Activated T-cell treated with anti-CD3 and anti-CD28 coated beads, Interleukin-2, amount 50 U/mL, for 4 hours (primary cell): ENCODE measurements around the gene ISL2. TPM values are rescaled to one million over a fixed set of nuclear protein-coding genes. Genes with fewer than 3 reads are reported as not detected.
A peak's percentile ranks its signal among the peaks of the same experiment; 100 is the strongest.

Source experiments
- ATAC-seq, 2 donors: fragments of 200-7000 bp; cut with Tn5 transposase; one replicate each; pipeline ENCODE4 v1.10.0; 2021
- DNase-seq: peaks from one replicate; pipeline ENCODE4 v3.0.0-alpha.2; 2020
- H3K27me3 Mint-ChIP-seq: one replicate; pipeline ENCODE4 v1.8.0; 2021; ENCODE audit warnings: low read depth, mixed read lengths
- H3K36me3 Mint-ChIP-seq: one replicate; pipeline ENCODE4 v1.8.0; 2022; ENCODE audit warnings: mixed read lengths; ENCODE audit not compliant: insufficient read depth
- H3K4me1 Mint-ChIP-seq: one replicate; pipeline ENCODE4 v1.8.0; 2021; ENCODE audit warnings: low read depth, mixed read lengths
- H3K4me3 Mint-ChIP-seq: one replicate; pipeline ENCODE4 v1.8.0; 2021; ENCODE audit warnings: mild to moderate bottlenecking, moderate library complexity, mixed read lengths
- H3K9me3 Mint-ChIP-seq: one replicate; pipeline ENCODE4 v1.8.0; 2021; ENCODE audit warnings: mixed read lengths
- total RNA-seq, 3 donors: library from RNA; stranded (reverse); gene quantifications; one replicate each; pipeline ENCODE4 v1.2.1, GENCODE V29; 2021

Gene ISL2
- total RNA-seq, 3 donors from 2014 or later, result 0.11 TPM; not detected in 2

- peaks cover 76% of the 10 kb centered on the region for H3K27me3 Mint-ChIP-seq
- no peak for ATAC-seq
- no peaks in the 10 kb centered on the region for H3K9me3 Mint-ChIP-seq
- no peak for DNase-seq
- peak overlapping the region; percentile 6 for H3K4me3 Mint-ChIP-seq
- peaks cover 32% of the 10 kb centered on the region for H3K4me1 Mint-ChIP-seq
- no peaks in the 10 kb centered on the region for H3K36me3 Mint-ChIP-seq
These were observed 1.9 kb upstream of the ISL2 start for GRCh38 chr15:76334438-76335306.

- H3K4me3 Mint-ChIP-seq, result peak overlapping the region; percentile 77
- H3K27me3 Mint-ChIP-seq, result peaks cover 78% of the 10 kb centered on the region
- ATAC-seq (no peak), DNase-seq (no peak)
- no peaks in the 10 kb centered on the region for H3K9me3 Mint-ChIP-seq
- H3K4me1 Mint-ChIP-seq, result peaks cover 40% of the 10 kb centered on the region
- H3K36me3 Mint-ChIP-seq, result no peaks in the 10 kb centered on the region
These were observed 993 bp upstream of the ISL2 start for GRCh38 chr15:76335307-76336253.

GRCh38 chr15:76337059-76337695, 604 bp downstream of the ISL2 start:
- Mint-ChIP-seq H3K36me3 (no peaks in the 10 kb centered on the region), H3K4me3 (peak overlapping the region; percentile 77), H3K4me1 (peaks cover 53% of the 10 kb centered on the region), H3K9me3 (no peaks in the 10 kb centered on the region), H3K27me3 (peaks cover 88% of the 10 kb centered on the region)
- no peak for DNase-seq
- no peak for ATAC-seq

GRCh38 chr15:76337696-76338485, 1.3 kb downstream of the ISL2 start:
- ATAC-seq (peak; percentile 13), DNase-seq (no peak)
- Mint-ChIP-seq H3K9me3 (no peaks in the 10 kb centered on the region), H3K27me3 (peaks cover 85% of the 10 kb centered on the region), H3K36me3 (no peaks in the 10 kb centered on the region), H3K4me3 (peak overlapping the region; percentile 77), H3K4me1 (peaks cover 54% of the 10 kb centered on the region)

- no peak for DNase-seq
- Mint-ChIP-seq H3K4me3 (peak overlapping the region; percentile 2), H3K4me1 (peaks cover 57% of the 10 kb centered on the region), H3K27me3 (peaks cover 84% of the 10 kb centered on the region), H3K9me3 (no peaks in the 10 kb centered on the region), H3K36me3 (no peaks in the 10 kb centered on the region)
- no peak for ATAC-seq
These were observed 2.1 kb downstream of the ISL2 start for GRCh38 chr15:76338486-76339304.

GRCh38 chr15:76339305-76340197, 3.0 kb downstream of the ISL2 start:
- H3K36me3 Mint-ChIP-seq, result no peaks in the 10 kb centered on the region
- DNase-seq (no peak), ATAC-seq (peak; percentile 3 to 11)
- H3K4me3 Mint-ChIP-seq, result peak overlapping the region; percentile 82
- H3K27me3 Mint-ChIP-seq, result peaks cover 84% of the 10 kb centered on the region
- peaks cover 57% of the 10 kb centered on the region for H3K4me1 Mint-ChIP-seq
- H3K9me3 Mint-ChIP-seq, result no peaks in the 10 kb centered on the region

GRCh38 chr15:76340198-76340802, 3.7 kb downstream of the ISL2 start:
- Mint-ChIP-seq H3K4me1 (peaks cover 56% of the 10 kb centered on the region), H3K36me3 (no peaks in the 10 kb centered on the region), H3K4me3 (peak overlapping the region; percentile 82), H3K27me3 (peaks cover 84% of the 10 kb centered on the region), H3K9me3 (no peaks in the 10 kb centered on the region)
- ATAC-seq (peak; percentile 18 to 25), DNase-seq (no peak)

GRCh38 chr15:76340803-76341365, 4.3 kb downstream of the ISL2 start:
- H3K27me3 Mint-ChIP-seq, result peaks cover 84% of the 10 kb centered on the region
- peaks cover 55% of the 10 kb centered on the region for H3K4me1 Mint-ChIP-seq
- no peaks in the 10 kb centered on the region for H3K9me3 Mint-ChIP-seq
- ATAC-seq (peak; percentile 59 to 63), DNase-seq (no peak)
- peak overlapping the region; percentile 82 for H3K4me3 Mint-ChIP-seq
- no peaks in the 10 kb centered on the region for H3K36me3 Mint-ChIP-seq

GRCh38 chr15:76341366-76342057, 4.9 kb downstream of the ISL2 start:
- DNase-seq, result no peak
- Mint-ChIP-seq H3K36me3 (no peaks in the 10 kb centered on the region), H3K4me1 (peaks cover 50% of the 10 kb centered on the region), H3K9me3 (no peaks in the 10 kb centered on the region), H3K27me3 (peaks cover 80% of the 10 kb centered on the region), H3K4me3 (peak overlapping the region; percentile 65)
- ATAC-seq, result no peak

GRCh38 chr15:76342058-76342381, 5.4 kb downstream of the ISL2 start:
- H3K4me1 Mint-ChIP-seq, result peaks cover 48% of the 10 kb centered on the region
- DNase-seq (no peak), ATAC-seq (no peak)
- H3K4me3 Mint-ChIP-seq, result peak overlapping the region; percentile 65
- H3K27me3 Mint-ChIP-seq, result peaks cover 77% of the 10 kb centered on the region
- no peaks in the 10 kb centered on the region for H3K36me3 Mint-ChIP-seq
- no peaks in the 10 kb centered on the region for H3K9me3 Mint-ChIP-seq

GRCh38 chr15:76342382-76343201, 6.0 kb downstream of the ISL2 start:
- ATAC-seq, result no peak
- no peak for DNase-seq

More at GRCh38 chr15:76342382-76343201, 6.0 kb downstream of the ISL2 start:
- peaks cover 43% of the 10 kb centered on the region for H3K4me1 Mint-ChIP-seq
- no peaks in the 10 kb centered on the region for H3K36me3 Mint-ChIP-seq
- peaks cover 74% of the 10 kb centered on the region for H3K27me3 Mint-ChIP-seq
- no peak overlapping the region for H3K4me3 Mint-ChIP-seq
- H3K9me3 Mint-ChIP-seq, result no peaks in the 10 kb centered on the region
